SK-N-SH (cell line): Measurements from ENCODE around the gene CRIM1. TPM values are rescaled to one million over a fixed set of nuclear protein-coding genes. Genes with fewer than 3 reads are reported as not detected.

ENCODE experiments used
- CTCF ChIA-PET: fragments of 300-600, 350-600 bp; formaldehyde crosslinking; extraction: SDS; loops from one replicate; lab custom pipeline; 2021; lab: Yijun Ruan, JAX
- POLR2A ChIA-PET: fragments of 350-600 bp; sonication (Branson Sonifier 250); formaldehyde crosslinking; extraction: SDS; loops from one replicate; lab custom pipeline; 2020; ENCODE audit warnings: antibody characterized with exemption, inconsistent platforms; lab: Yijun Ruan, JAX
- DNase-seq: peaks from one replicate; pipeline ENCODE4 v3.0.0; 2012
- H2AFZ ChIP-seq: fragments of 200-600 bp; sonication (generic); 2 replicates; pipeline ENCODE4 v1.8.1; 2016; ENCODE audit warnings: antibody characterized with exemption, mild to moderate bottlenecking, low read depth
- H3F3A ChIP-seq: fragments of 200-600 bp; sonication (generic); replicated peaks from 2 replicates; pipeline ENCODE3; 2016; ENCODE audit warnings: antibody characterized with exemption, mild to moderate bottlenecking; ENCODE audit not compliant: insufficient read depth
- H3K27ac ChIP-seq, 2 experiments: fragments of 200-500 bp in 1 of 2; fragments of 200-600 bp in 1 of 2; sonication (Bioruptor generic) in 1 of 2; sonication (generic), shearing (Covaris generic) in 1 of 2; 2 replicates each; pipeline versions ENCODE4 v1.5.1 to v1.6.1; 2014 to 2016; ENCODE audit warnings: low read depth in 2 of 2, inconsistent platforms in 1 of 2, low read length in 1 of 2, mild to moderate bottlenecking in 1 of 2, mixed read lengths in 1 of 2
- H3K27me3 ChIP-seq: fragments of 200-600 bp; sonication (generic), shearing (Covaris generic); 2 replicates; pipeline ENCODE4 v1.6.1; 2016; ENCODE audit warnings: mixed run types; ENCODE audit not compliant: insufficient read depth
- H3K36me3 ChIP-seq, 2 experiments: fragments of 200-500 bp in 1 of 2; fragments of 200-600 bp in 1 of 2; sonication (Bioruptor generic) in 1 of 2; sonication (generic) in 1 of 2; replicated peaks in 1 of 2; 2 replicates each; pipeline versions ENCODE3 to v1.5.1; 2014 to 2016; ENCODE audit warnings: low read length in 1 of 2, mild to moderate bottlenecking in 1 of 2; ENCODE audit not compliant: insufficient read depth in 2 of 2, control insufficient read depth in 1 of 2
- H3K4me1 ChIP-seq, 2 experiments: fragments of 200-500 bp in 1 of 2; fragments of 200-600 bp in 1 of 2; sonication (Bioruptor generic) in 1 of 2; sonication (generic), shearing (Covaris generic) in 1 of 2; 2 replicates each; pipeline versions ENCODE4 v1.5.1 to v1.6.1; 2014 to 2016; ENCODE audit warnings: low read depth in 1 of 2, low read length in 1 of 2, mixed run types in 1 of 2; ENCODE audit not compliant: insufficient read depth in 2 of 2, control insufficient read depth in 1 of 2
- H3K4me2 ChIP-seq: fragments of 200-600 bp; sonication (generic), shearing (Covaris generic); 2 replicates; pipeline ENCODE4 v1.6.1; 2017; ENCODE audit warnings: mixed run types
- H3K4me3 ChIP-seq, 2 experiments: fragments of 200-500 bp in 1 of 2; fragments of 200-600 bp in 1 of 2; sonication (Bioruptor generic) in 1 of 2; sonication (generic), shearing (Covaris generic) in 1 of 2; 2 replicates each; pipeline versions ENCODE4 v1.5.1 to v1.8.1; 2014 to 2016; ENCODE audit warnings: low read depth in 2 of 2, inconsistent platforms in 1 of 2, low read length in 1 of 2, mild to moderate bottlenecking in 1 of 2, mixed read lengths in 1 of 2, moderate library complexity in 1 of 2
- H3K79me2 ChIP-seq: fragments of 200-600 bp; sonication (generic); 2 replicates; pipeline ENCODE4 v1.8.1; 2017; ENCODE audit warnings: mild to moderate bottlenecking; ENCODE audit not compliant: insufficient read depth
- H3K9ac ChIP-seq: fragments of 200-600 bp; sonication (generic); 2 replicates; pipeline ENCODE4 v1.6.1; 2017; ENCODE audit warnings: mixed run types
- H3K9me2 ChIP-seq: fragments of 200-600 bp; sonication (generic); 2 replicates; pipeline ENCODE4 v1.6.1; 2017; ENCODE audit warnings: mixed run types
- H3K9me3 ChIP-seq: fragments of 200-600 bp; sonication (generic); 2 replicates; pipeline ENCODE4 v1.6.1; 2017; ENCODE audit warnings: mixed run types, mild to moderate bottlenecking, moderate library complexity
- H4K20me1 ChIP-seq: fragments of 200-600 bp; sonication (generic); 2 replicates; pipeline ENCODE4 v1.6.1; 2017; ENCODE audit warnings: mild to moderate bottlenecking, mixed run types; ENCODE audit not compliant: insufficient read depth
- ELF1 ChIP-seq: IDR thresholded peaks from 2 replicates; pipeline ENCODE4 v1.4.0; 2012
- EZH2phosphoT487 ChIP-seq: fragments of 200-600 bp; sonication (generic); IDR thresholded peaks from 2 replicates; pipeline ENCODE4 v1.6.1; 2017; ENCODE audit warnings: low read depth, mixed run types, mild to moderate bottlenecking, antibody characterized with exemption, moderate library complexity, borderline replicate concordance
- FOXJ3 ChIP-seq: sonication (generic); formaldehyde crosslinking; IDR thresholded peaks from 2 replicates; pipeline ENCODE4 v1.5.1; 2020; ENCODE audit warnings: mild to moderate bottlenecking, missing genetic modification reagents
- FOXM1 ChIP-seq: IDR thresholded peaks from 2 replicates; pipeline ENCODE4 v1.4.0; 2012; ENCODE audit warnings: low read depth, mild to moderate bottlenecking
- GABPA ChIP-seq: IDR thresholded peaks from 2 replicates; pipeline ENCODE4 v1.4.0; 2012; ENCODE audit warnings: low read depth, mild to moderate bottlenecking
- GATA2 ChIP-seq: sonication (generic); formaldehyde crosslinking; IDR thresholded peaks from 2 replicates; pipeline ENCODE4 v1.5.0; 2020; ENCODE audit warnings: mild to moderate bottlenecking, missing genetic modification reagents
- JUND ChIP-seq: IDR thresholded peaks from 2 replicates; pipeline ENCODE4 v1.4.0; 2012
- MXI1 ChIP-seq: IDR thresholded peaks from 2 replicates; pipeline ENCODE4 v1.6.1; 2012; ENCODE audit warnings: mild to moderate bottlenecking, low read depth, low read length, improper control_type of control experiment
- NFIC ChIP-seq: IDR thresholded peaks from 2 replicates; pipeline ENCODE4 v1.4.0; 2012; ENCODE audit warnings: borderline replicate concordance
- POLR2AphosphoS5 ChIP-seq: IDR thresholded peaks from 2 replicates; pipeline ENCODE4 v1.6.1; 2012; ENCODE audit warnings: low read depth, low read length
- RAD21 ChIP-seq: IDR thresholded peaks from 2 replicates; pipeline ENCODE4 v1.6.1; 2012; ENCODE audit warnings: mild to moderate bottlenecking, low read length
- TAF1 ChIP-seq: IDR thresholded peaks from 2 replicates; pipeline ENCODE4 v1.6.1; 2012; ENCODE audit warnings: low read depth, mild to moderate bottlenecking, low read length, moderate library complexity, borderline replicate concordance
- TCF12 ChIP-seq: IDR thresholded peaks from 2 replicates; pipeline ENCODE4 v1.4.0; 2012
- YY1 ChIP-seq: IDR thresholded peaks from 2 replicates; pipeline ENCODE4 v1.4.0; 2012; ENCODE audit warnings: low read depth, mild to moderate bottlenecking
- WGBS: methylation state at CpG from one replicate; pipeline ENCODE4 v1.1.6; 2017; ENCODE audit warnings: low lambda C conversion rate; 5-methylcytosine and 5-hydroxymethylcytosine counted together
- polyA plus RNA-seq, 3 experiments: library from polyadenylated mRNA; depleted of rRNA; stranded (reverse); fragments of >200 nt; gene quantifications; 2 replicates each; pipeline ENCODE4 v1.2.3, GENCODE V29; 2012
- TF ChIP-seq, protein P1 (sequence below): fragments of 200-600 bp; sonication (generic); IDR thresholded peaks from 2 replicates; pipeline ENCODE4 v1.6.1; 2017; ENCODE audit warnings: antibody characterized with exemption, mild to moderate bottlenecking, moderate library complexity
- TF ChIP-seq, protein P2 (sequence below): IDR thresholded peaks from 2 replicates; pipeline ENCODE4 v1.6.1; 2012; ENCODE audit warnings: mild to moderate bottlenecking, low read depth, low read length, moderate library complexity
- TF ChIP-seq, protein P3 (sequence below): IDR thresholded peaks from 2 replicates; pipeline ENCODE4 v1.4.0; 2012; ENCODE audit warnings: low read depth

Gene CRIM1
- polyA plus RNA-seq, 1 of the 3 experiments (the other 2 are of a cell fraction), result 244 TPM

DNA sequence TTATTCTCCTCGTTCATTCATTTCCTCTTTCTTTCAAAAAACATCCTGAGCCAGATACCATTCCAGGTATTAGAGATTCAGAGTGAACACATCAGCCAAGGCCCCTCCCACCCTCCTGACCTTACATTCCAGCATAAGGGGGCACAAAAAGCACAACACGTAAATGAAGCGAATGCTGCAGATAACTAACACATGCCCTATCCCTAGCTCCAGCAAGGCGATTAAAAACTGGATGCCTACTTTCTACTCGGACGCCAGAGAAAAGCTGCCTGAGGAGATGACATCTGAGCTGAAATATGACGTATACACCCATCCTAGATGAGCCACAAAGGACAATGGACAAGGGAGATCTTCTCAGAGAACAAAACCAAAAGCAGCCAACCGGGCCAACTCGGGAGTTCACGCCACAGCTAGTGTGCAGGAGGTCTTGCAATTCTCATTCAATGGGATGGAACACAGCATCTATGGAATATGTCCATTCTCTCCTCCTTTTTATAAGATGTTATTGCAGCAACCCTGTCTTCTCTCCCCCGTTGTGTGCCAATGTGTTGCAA is 208.9 kb downstream of the CRIM1 start:
- H3K4me3 ChIP-seq, result no peak overlapping the region
- WGBS, result 96% methylated on average over 11 of the region's 11 CpGs
- H4K20me1 ChIP-seq, result no peaks in the 10 kb centered on the region
- peaks cover 71% of the 10 kb centered on the region for H3K79me2 ChIP-seq
- peaks cover 62% of the 10 kb centered on the region for H3F3A ChIP-seq
- H3K9me2 ChIP-seq, result no peaks in the 10 kb centered on the region
- ChIA-PET POLR2A (no interaction called here), CTCF (interaction anchor here (1.5 kb wide), 1 partner anchor 12 kb away, joined by 4 read pairs; no protein-coding TSS in a partner anchor)
- H3K9me3 ChIP-seq, result no peaks in the 10 kb centered on the region
- DNase-seq, result no peak
- H3K27me3 ChIP-seq, result no peaks in the 10 kb centered on the region
- 0 out of 2 replicates have a peak, but pooled peaks have one; percentile 16 for TF ChIP-seq POLR2AphosphoS5
- TF ChIP-seq GATA2, result no peak
- peak overlapping the region in 1 of 2 experiments; percentile 98; a peak in 1 of 4 replicates for H3K27ac ChIP-seq
- no peak overlapping the region for H3K9ac ChIP-seq
- H3K36me3 ChIP-seq, result peaks cover 15 to 47% of the 10 kb centered on the region in 2 experiments
- H2AFZ ChIP-seq, result no peak overlapping the region
- peaks cover 3 to 68% of the 10 kb centered on the region in 2 experiments for H3K4me1 ChIP-seq
- H3K4me2 ChIP-seq, result no peak overlapping the region

DNA sequence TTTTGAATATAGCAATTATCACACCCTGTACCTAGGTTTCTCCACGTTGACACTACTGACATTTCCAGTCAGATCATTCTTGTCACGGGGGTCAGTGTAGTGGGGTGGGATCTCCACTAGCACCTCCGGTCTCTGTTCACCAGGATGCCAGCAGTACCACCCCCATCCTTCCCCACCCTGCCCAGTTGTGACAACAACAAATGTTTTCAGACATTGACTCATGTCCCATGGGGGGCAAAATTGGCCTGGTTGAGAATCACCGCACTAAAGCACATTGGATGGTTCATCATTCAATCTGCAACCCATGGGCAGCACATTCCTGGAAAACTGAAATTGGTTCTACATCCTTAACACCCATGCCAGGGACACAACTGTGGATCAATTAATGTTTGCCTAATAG is 210.1 kb downstream of the CRIM1 start:
- CTCF ChIA-PET, result no interaction called here
- DNase-seq, result no peak
- TF ChIP-seq YY1, result no peak
- no peak for TF ChIP-seq TAF1
- TF ChIP-seq JUND, result no peak
- TF ChIP-seq EZH2phosphoT487, result no peak
- Histone ChIP-seq H3K4me3 (no peak overlapping the region), H3K79me2 (peaks cover 69% of the 10 kb centered on the region), H3K9me2 (no peaks in the 10 kb centered on the region), H3K4me2 (no peak overlapping the region), H2AFZ (no peak overlapping the region), H3K27me3 (no peaks in the 10 kb centered on the region), H3K9me3 (no peaks in the 10 kb centered on the region), H4K20me1 (no peaks in the 10 kb centered on the region), H3K27ac (no peak overlapping the region), H3K36me3 (peaks cover 6 to 37% of the 10 kb centered on the region in 2 experiments), H3K9ac (no peak overlapping the region), H3F3A (peaks cover 60% of the 10 kb centered on the region), H3K4me1 (peaks cover 3 to 66% of the 10 kb centered on the region in 2 experiments)
- 97% methylated on average over 4 of the region's 4 CpGs for WGBS
- POLR2A ChIA-PET, result no interaction called here

DNA sequence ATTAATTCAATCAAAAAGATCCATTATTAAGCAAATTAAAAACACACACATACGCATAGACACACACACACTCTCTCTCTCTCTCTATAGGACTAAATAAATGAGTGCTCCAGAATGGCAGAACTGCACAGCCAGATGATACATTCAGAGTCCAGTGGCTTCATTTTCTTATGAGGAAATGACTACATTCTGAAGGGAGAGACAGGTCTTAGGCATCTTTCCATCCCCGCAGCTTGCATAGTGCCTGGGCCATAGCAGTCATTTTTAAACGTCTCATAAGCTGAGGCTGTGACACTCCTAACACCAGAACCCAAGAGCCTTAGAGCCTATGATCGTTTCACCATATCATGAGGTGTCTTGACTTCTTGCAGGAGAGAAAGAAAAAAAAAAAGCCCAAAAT is 211.3 kb downstream of the CRIM1 start:
- no peaks in the 10 kb centered on the region for H4K20me1 ChIP-seq
- H3K79me2 ChIP-seq, result peaks cover 80% of the 10 kb centered on the region
- peaks cover 53% of the 10 kb centered on the region for H3F3A ChIP-seq
- no peaks in the 10 kb centered on the region for H3K27me3 ChIP-seq
- WGBS, result 93% methylated on average over 4 of the region's 4 CpGs
- no peaks in the 10 kb centered on the region for H3K9me3 ChIP-seq
- peaks cover 0 to 41% of the 10 kb centered on the region in 2 experiments for H3K36me3 ChIP-seq
- H3K4me3 ChIP-seq, result no peak overlapping the region
- H3K9me2 ChIP-seq, result no peaks in the 10 kb centered on the region
- H3K4me2 ChIP-seq, result no peak overlapping the region
- ChIA-PET CTCF (interaction anchor here (0.8 kb wide), 1 partner anchor 14 kb away, joined by 3 read pairs; no protein-coding TSS in a partner anchor), POLR2A (no interaction called here)
- H3K27ac ChIP-seq, result peak overlapping the region in 1 of 2 experiments; percentile 92; a peak in 2 of 4 replicates
- H2AFZ ChIP-seq, result no peak overlapping the region
- DNase-seq, result no peak
- no peak overlapping the region for H3K9ac ChIP-seq
- H3K4me1 ChIP-seq, result peaks cover under 1 to 57% of the 10 kb centered on the region in 2 experiments; a peak in 3 of 4 replicates
- no peak for TF ChIP-seq NFIC
- TF ChIP-seq, protein P1, sequence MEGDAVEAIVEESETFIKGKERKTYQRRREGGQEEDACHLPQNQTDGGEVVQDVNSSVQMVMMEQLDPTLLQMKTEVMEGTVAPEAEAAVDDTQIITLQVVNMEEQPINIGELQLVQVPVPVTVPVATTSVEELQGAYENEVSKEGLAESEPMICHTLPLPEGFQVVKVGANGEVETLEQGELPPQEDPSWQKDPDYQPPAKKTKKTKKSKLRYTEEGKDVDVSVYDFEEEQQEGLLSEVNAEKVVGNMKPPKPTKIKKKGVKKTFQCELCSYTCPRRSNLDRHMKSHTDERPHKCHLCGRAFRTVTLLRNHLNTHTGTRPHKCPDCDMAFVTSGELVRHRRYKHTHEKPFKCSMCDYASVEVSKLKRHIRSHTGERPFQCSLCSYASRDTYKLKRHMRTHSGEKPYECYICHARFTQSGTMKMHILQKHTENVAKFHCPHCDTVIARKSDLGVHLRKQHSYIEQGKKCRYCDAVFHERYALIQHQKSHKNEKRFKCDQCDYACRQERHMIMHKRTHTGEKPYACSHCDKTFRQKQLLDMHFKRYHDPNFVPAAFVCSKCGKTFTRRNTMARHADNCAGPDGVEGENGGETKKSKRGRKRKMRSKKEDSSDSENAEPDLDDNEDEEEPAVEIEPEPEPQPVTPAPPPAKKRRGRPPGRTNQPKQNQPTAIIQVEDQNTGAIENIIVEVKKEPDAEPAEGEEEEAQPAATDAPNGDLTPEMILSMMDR, result no peak
- no peak for TF ChIP-seq FOXJ3 (CRISPR knock-in tag)
- no peak for TF ChIP-seq MXI1
- TF ChIP-seq RAD21, result no peak
- TF ChIP-seq YY1, result no peak
- no peak for TF ChIP-seq GABPA
- no peak for TF ChIP-seq TCF12
- no peak for TF ChIP-seq POLR2AphosphoS5
- no peak for TF ChIP-seq GATA2
- TF ChIP-seq, protein P2, sequence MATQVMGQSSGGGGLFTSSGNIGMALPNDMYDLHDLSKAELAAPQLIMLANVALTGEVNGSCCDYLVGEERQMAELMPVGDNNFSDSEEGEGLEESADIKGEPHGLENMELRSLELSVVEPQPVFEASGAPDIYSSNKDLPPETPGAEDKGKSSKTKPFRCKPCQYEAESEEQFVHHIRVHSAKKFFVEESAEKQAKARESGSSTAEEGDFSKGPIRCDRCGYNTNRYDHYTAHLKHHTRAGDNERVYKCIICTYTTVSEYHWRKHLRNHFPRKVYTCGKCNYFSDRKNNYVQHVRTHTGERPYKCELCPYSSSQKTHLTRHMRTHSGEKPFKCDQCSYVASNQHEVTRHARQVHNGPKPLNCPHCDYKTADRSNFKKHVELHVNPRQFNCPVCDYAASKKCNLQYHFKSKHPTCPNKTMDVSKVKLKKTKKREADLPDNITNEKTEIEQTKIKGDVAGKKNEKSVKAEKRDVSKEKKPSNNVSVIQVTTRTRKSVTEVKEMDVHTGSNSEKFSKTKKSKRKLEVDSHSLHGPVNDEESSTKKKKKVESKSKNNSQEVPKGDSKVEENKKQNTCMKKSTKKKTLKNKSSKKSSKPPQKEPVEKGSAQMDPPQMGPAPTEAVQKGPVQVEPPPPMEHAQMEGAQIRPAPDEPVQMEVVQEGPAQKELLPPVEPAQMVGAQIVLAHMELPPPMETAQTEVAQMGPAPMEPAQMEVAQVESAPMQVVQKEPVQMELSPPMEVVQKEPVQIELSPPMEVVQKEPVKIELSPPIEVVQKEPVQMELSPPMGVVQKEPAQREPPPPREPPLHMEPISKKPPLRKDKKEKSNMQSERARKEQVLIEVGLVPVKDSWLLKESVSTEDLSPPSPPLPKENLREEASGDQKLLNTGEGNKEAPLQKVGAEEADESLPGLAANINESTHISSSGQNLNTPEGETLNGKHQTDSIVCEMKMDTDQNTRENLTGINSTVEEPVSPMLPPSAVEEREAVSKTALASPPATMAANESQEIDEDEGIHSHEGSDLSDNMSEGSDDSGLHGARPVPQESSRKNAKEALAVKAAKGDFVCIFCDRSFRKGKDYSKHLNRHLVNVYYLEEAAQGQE, result no peak
- TF ChIP-seq EZH2phosphoT487, result no peak
- no peak for TF ChIP-seq FOXM1
- TF ChIP-seq, protein P3, sequence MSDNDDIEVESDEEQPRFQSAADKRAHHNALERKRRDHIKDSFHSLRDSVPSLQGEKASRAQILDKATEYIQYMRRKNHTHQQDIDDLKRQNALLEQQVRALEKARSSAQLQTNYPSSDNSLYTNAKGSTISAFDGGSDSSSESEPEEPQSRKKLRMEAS, result no peak
- no peak for TF ChIP-seq ELF1
